T-helper 1 cell treated with Interleukin-12 subunit alpha and Interleukin-12 subunit beta and Interleukin-4 antibody, amounts not matched to agents 30 μg/mL and 1 μg/mL, for 36 hours (primary cell): ENCODE results near the gene ITGB1BP1.

Experiments used
- H3K27ac Mint-ChIP-seq: one replicate; pipeline ENCODE4 v1.8.0; 2021; ENCODE audit warnings: mild to moderate bottlenecking, mixed read lengths
- H3K27me3 Mint-ChIP-seq: one replicate; pipeline ENCODE4 v1.8.0; 2021; ENCODE audit warnings: low read depth, mixed read lengths
- H3K36me3 Mint-ChIP-seq: one replicate; pipeline ENCODE4 v1.8.0; 2021; ENCODE audit warnings: low read depth, mixed read lengths
- H3K4me1 Mint-ChIP-seq: one replicate; pipeline ENCODE4 v1.8.0; 2021; ENCODE audit warnings: low read depth, mixed read lengths
- H3K4me3 Mint-ChIP-seq: one replicate; pipeline ENCODE4 v1.8.0; 2021; ENCODE audit warnings: mild to moderate bottlenecking, moderate library complexity, mixed read lengths
- H3K9me3 Mint-ChIP-seq: one replicate; pipeline ENCODE4 v1.8.0; 2021; ENCODE audit warnings: mixed read lengths

Gene ITGB1BP1

GRCh38 chr2:9380702-9381628 lies 42.4 kb downstream of the ITGB1BP1 start:
- Mint-ChIP-seq H3K36me3 (no peaks in the 10 kb centered on the region), H3K9me3 (no peaks in the 10 kb centered on the region), H3K27me3 (peaks cover 3% of the 10 kb centered on the region), H3K4me3 (no peak overlapping the region), H3K4me1 (no peaks in the 10 kb centered on the region), H3K27ac (no peak overlapping the region)

- no peaks in the 10 kb centered on the region for H3K36me3 Mint-ChIP-seq
- H3K9me3 Mint-ChIP-seq: no peaks in the 10 kb centered on the region
- H3K4me1 Mint-ChIP-seq: no peaks in the 10 kb centered on the region
- peaks cover 3% of the 10 kb centered on the region for H3K27me3 Mint-ChIP-seq
- no peak overlapping the region for H3K4me3 Mint-ChIP-seq
- no peak overlapping the region for H3K27ac Mint-ChIP-seq
Observed at GRCh38 chr2:9379391-9379755, 44.0 kb downstream of the ITGB1BP1 start.

GRCh38 chr2:9378433-9379390 lies 44.6 kb downstream of the ITGB1BP1 start:
- no peaks in the 10 kb centered on the region for H3K4me1 Mint-ChIP-seq

GRCh38 chr2:9377461-9378097 lies 45.7 kb downstream of the ITGB1BP1 start:
- H3K36me3 Mint-ChIP-seq: no peaks in the 10 kb centered on the region
- H3K27me3 Mint-ChIP-seq: peaks cover 3% of the 10 kb centered on the region
- H3K27ac Mint-ChIP-seq: no peak overlapping the region
- no peak overlapping the region for H3K4me3 Mint-ChIP-seq
- H3K9me3 Mint-ChIP-seq: no peaks in the 10 kb centered on the region
- no peaks in the 10 kb centered on the region for H3K4me1 Mint-ChIP-seq

More at GRCh38 chr2:9378433-9379390, 44.6 kb downstream of the ITGB1BP1 start:
- no peak overlapping the region for H3K27ac Mint-ChIP-seq
- no peaks in the 10 kb centered on the region for H3K9me3 Mint-ChIP-seq
- H3K4me3 Mint-ChIP-seq: no peak overlapping the region
- no peaks in the 10 kb centered on the region for H3K36me3 Mint-ChIP-seq
- peaks cover 3% of the 10 kb centered on the region for H3K27me3 Mint-ChIP-seq

- peaks cover 3% of the 10 kb centered on the region for H3K27me3 Mint-ChIP-seq
- H3K4me3 Mint-ChIP-seq: no peak overlapping the region
- H3K4me1 Mint-ChIP-seq: no peaks in the 10 kb centered on the region
- H3K27ac Mint-ChIP-seq: no peak overlapping the region
- H3K36me3 Mint-ChIP-seq: no peaks in the 10 kb centered on the region
- no peaks in the 10 kb centered on the region for H3K9me3 Mint-ChIP-seq
Observed at GRCh38 chr2:9375857-9376428, 47.4 kb downstream of the ITGB1BP1 start.

- no peaks in the 10 kb centered on the region for H3K4me1 Mint-ChIP-seq
- no peak overlapping the region for H3K27ac Mint-ChIP-seq
- no peak overlapping the region for H3K4me3 Mint-ChIP-seq
- no peaks in the 10 kb centered on the region for H3K36me3 Mint-ChIP-seq
- H3K27me3 Mint-ChIP-seq: peaks cover 3% of the 10 kb centered on the region
- no peaks in the 10 kb centered on the region for H3K9me3 Mint-ChIP-seq
Observed at GRCh38 chr2:9374071-9374730, 49.1 kb downstream of the ITGB1BP1 start.

GRCh38 chr2:9373476-9373875 lies 49.9 kb downstream of the ITGB1BP1 start:
- Mint-ChIP-seq H3K4me3 (no peak overlapping the region), H3K27ac (no peak overlapping the region), H3K36me3 (no peaks in the 10 kb centered on the region), H3K9me3 (no peaks in the 10 kb centered on the region), H3K4me1 (no peaks in the 10 kb centered on the region), H3K27me3 (peaks cover 3% of the 10 kb centered on the region)

GRCh38 chr2:9373047-9373446 lies 50.3 kb downstream of the ITGB1BP1 start:
- peaks cover 3% of the 10 kb centered on the region for H3K27me3 Mint-ChIP-seq
- H3K27ac Mint-ChIP-seq: no peak overlapping the region
- no peak overlapping the region for H3K4me3 Mint-ChIP-seq
- H3K36me3 Mint-ChIP-seq: no peaks in the 10 kb centered on the region
- H3K9me3 Mint-ChIP-seq: no peaks in the 10 kb centered on the region
- H3K4me1 Mint-ChIP-seq: no peaks in the 10 kb centered on the region

- Mint-ChIP-seq H3K27ac (no peak overlapping the region), H3K4me1 (no peaks in the 10 kb centered on the region), H3K9me3 (no peaks in the 10 kb centered on the region), H3K27me3 (peaks cover under 1% of the 10 kb centered on the region), H3K36me3 (no peaks in the 10 kb centered on the region), H3K4me3 (no peak overlapping the region)
Observed at GRCh38 chr2:9370746-9371145, 52.6 kb downstream of the ITGB1BP1 start.

- Mint-ChIP-seq H3K4me3 (no peak overlapping the region), H3K27ac (no peak overlapping the region), H3K9me3 (no peaks in the 10 kb centered on the region), H3K27me3 (peaks cover 29% of the 10 kb centered on the region), H3K36me3 (no peaks in the 10 kb centered on the region), H3K4me1 (no peaks in the 10 kb centered on the region)
Observed at GRCh38 chr2:9366026-9366425, 57.3 kb downstream of the ITGB1BP1 start.

- Mint-ChIP-seq H3K9me3 (no peaks in the 10 kb centered on the region), H3K27me3 (peaks cover 30% of the 10 kb centered on the region), H3K4me3 (no peak overlapping the region), H3K36me3 (no peaks in the 10 kb centered on the region), H3K27ac (no peak overlapping the region), H3K4me1 (no peaks in the 10 kb centered on the region)
Observed at GRCh38 chr2:9365498-9366019, 57.8 kb downstream of the ITGB1BP1 start.

GRCh38 chr2:9364791-9365497 lies 58.4 kb downstream of the ITGB1BP1 start:
- no peaks in the 10 kb centered on the region for H3K36me3 Mint-ChIP-seq
- H3K27me3 Mint-ChIP-seq: peaks cover 35% of the 10 kb centered on the region
- no peaks in the 10 kb centered on the region for H3K4me1 Mint-ChIP-seq
- H3K4me3 Mint-ChIP-seq: no peak overlapping the region
- H3K27ac Mint-ChIP-seq: no peak overlapping the region
- H3K9me3 Mint-ChIP-seq: no peaks in the 10 kb centered on the region

- Mint-ChIP-seq H3K36me3 (no peaks in the 10 kb centered on the region), H3K27me3 (peaks cover 38% of the 10 kb centered on the region), H3K9me3 (no peaks in the 10 kb centered on the region), H3K27ac (no peak overlapping the region), H3K4me1 (no peaks in the 10 kb centered on the region), H3K4me3 (no peak overlapping the region)
Observed at GRCh38 chr2:9364373-9364772, 59.0 kb downstream of the ITGB1BP1 start.
